Trophoblast cell (in vitro differentiated cells and primary cell): Measurements from ENCODE around the gene SHROOM4.

Experiments used
- DNase-seq, 2 donors: peaks; one replicate each; pipeline ENCODE4 v3.0.0-alpha.2; 2016
- H2AFZ ChIP-seq: 2 replicates; pipeline ENCODE4 v1.6.1; 2013; ENCODE audit warnings: low read length, moderate library complexity, mild to moderate bottlenecking; ENCODE audit not compliant: insufficient read depth, poor library complexity
- H2AK5ac ChIP-seq: 2 replicates; pipeline ENCODE4 v1.6.1; 2013; ENCODE audit warnings: mild to moderate bottlenecking, low read length
- H2BK120ac ChIP-seq: 2 replicates; pipeline ENCODE4 v1.6.1; 2013; ENCODE audit warnings: low read length, mild to moderate bottlenecking, moderate library complexity; ENCODE audit not compliant: insufficient read depth, poor library complexity
- H2BK12ac ChIP-seq: 2 replicates; pipeline ENCODE4 v1.6.1; 2013; ENCODE audit warnings: mild to moderate bottlenecking, low read length, moderate library complexity
- H2BK5ac ChIP-seq: 2 replicates; pipeline ENCODE4 v1.6.1; 2013; ENCODE audit warnings: low read length, low read depth, moderate library complexity, mild to moderate bottlenecking; ENCODE audit not compliant: poor library complexity
- H3K14ac ChIP-seq: 2 replicates; pipeline ENCODE4 v1.6.1; 2013; ENCODE audit warnings: mild to moderate bottlenecking, low read length
- H3K18ac ChIP-seq: 2 replicates; pipeline ENCODE4 v1.6.1; 2013; ENCODE audit warnings: mild to moderate bottlenecking, low read length
- H3K23ac ChIP-seq: 2 replicates; pipeline ENCODE4 v1.6.1; 2013; ENCODE audit warnings: low read length
- H3K27ac ChIP-seq: 2 replicates; pipeline ENCODE4 v1.5.1; 2013; ENCODE audit warnings: low read depth, mild to moderate bottlenecking, inconsistent platforms, low read length, moderate library complexity
- H3K27me3 ChIP-seq: 2 replicates; pipeline ENCODE4 v1.6.1; 2013; ENCODE audit warnings: inconsistent platforms, mild to moderate bottlenecking, low read length, moderate library complexity; ENCODE audit not compliant: insufficient read depth
- H3K36me3 ChIP-seq, 2 experiments: 1 replicate in 1 of 2; 2 replicates in 1 of 2; pipeline ENCODE4 v1.6.1; 2013; ENCODE audit warnings: low read length in 2 of 2, mild to moderate bottlenecking in 2 of 2, moderate library complexity in 1 of 2; ENCODE audit not compliant: insufficient read depth in 2 of 2, control insufficient read depth in 1 of 2
- H3K4ac ChIP-seq: 2 replicates; pipeline ENCODE4 v1.6.1; 2013; ENCODE audit warnings: low read depth, mild to moderate bottlenecking, low read length, moderate library complexity
- H3K4me1 ChIP-seq, 2 experiments: 1 replicate in 1 of 2; 2 replicates in 1 of 2; pipeline ENCODE4 v1.6.1; 2013; ENCODE audit warnings: low read length in 2 of 2, mild to moderate bottlenecking in 2 of 2, moderate library complexity in 1 of 2; ENCODE audit not compliant: insufficient read depth in 2 of 2, control insufficient read depth in 1 of 2
- H3K4me2 ChIP-seq: 2 replicates; pipeline ENCODE4 v1.6.1; 2013; ENCODE audit warnings: inconsistent platforms, mild to moderate bottlenecking, low read length, moderate library complexity
- H3K4me3 ChIP-seq: 2 replicates; pipeline ENCODE4 v1.5.1; 2013; ENCODE audit warnings: mild to moderate bottlenecking, low read depth, low read length, inconsistent platforms
- H3K79me1 ChIP-seq: one replicate; pipeline ENCODE4 v1.6.1; 2013; ENCODE audit warnings: low read length
- H3K79me2 ChIP-seq: 2 replicates; pipeline ENCODE4 v1.6.1; 2013; ENCODE audit warnings: low read length, mild to moderate bottlenecking; ENCODE audit not compliant: control insufficient read depth, insufficient read depth, poor library complexity
- H3K9ac ChIP-seq: 2 replicates; pipeline ENCODE4 v1.6.1; 2013; ENCODE audit warnings: mild to moderate bottlenecking, low read length
- H3K9me3 ChIP-seq: 2 replicates; pipeline ENCODE4 v1.6.1; 2013; ENCODE audit warnings: low read depth, mild to moderate bottlenecking, control low read depth, inconsistent platforms, low read length; ENCODE audit not compliant: insufficient read depth
- H4K12ac ChIP-seq: 2 replicates; pipeline ENCODE4 v1.6.1; 2013; ENCODE audit warnings: low read depth, mild to moderate bottlenecking, low read length, moderate library complexity
- H4K8ac ChIP-seq: 2 replicates; pipeline ENCODE4 v1.6.1; 2013; ENCODE audit warnings: low read depth, mild to moderate bottlenecking, low read length, moderate library complexity
- H4K91ac ChIP-seq: one replicate; pipeline ENCODE4 v1.6.1; 2013; ENCODE audit warnings: low read depth, mild to moderate bottlenecking, low read length, moderate library complexity
- WGBS: extraction: QIAGEN DNeasy Blood & Tissue Kit; methylation state at CpG from one replicate; pipeline ENCODE4 v1.1.7; 2013; ENCODE audit warnings: missing lambda C conversion rate; ENCODE audit not compliant: insufficient read length, insufficient coverage; ENCODE audit errors: extremely low coverage; 5-methylcytosine and 5-hydroxymethylcytosine counted together

The SHROOM4 gene

DNA sequence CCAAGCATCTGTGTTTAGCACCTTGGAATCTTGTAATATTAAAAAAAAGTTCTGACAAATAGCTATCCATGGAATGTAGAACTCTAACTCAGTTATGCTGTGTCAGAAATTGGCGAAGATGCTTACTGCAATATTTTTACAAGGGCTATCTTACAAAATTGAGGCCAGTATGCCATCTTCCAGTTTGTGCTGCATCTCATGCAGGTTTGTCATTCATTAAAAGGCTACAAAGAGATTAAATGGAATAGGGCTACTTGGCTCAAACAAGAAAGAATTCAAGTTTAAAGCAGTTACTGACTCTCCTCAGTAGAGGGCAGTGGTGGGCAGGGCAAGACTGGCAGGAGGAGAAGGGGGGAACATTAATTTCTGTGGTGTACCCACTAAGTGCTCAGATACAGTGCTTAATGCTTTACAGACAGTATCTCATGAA is 66.5 kb downstream of the SHROOM4 start:
- Histone ChIP-seq H3K23ac (no peak overlapping the region), H4K8ac (no peak overlapping the region), H3K4me3 (no peak overlapping the region), H3K9me3 (no peaks in the 10 kb centered on the region), H3K27me3 (no peaks in the 10 kb centered on the region), H4K12ac (no peak overlapping the region), H3K14ac (no peak overlapping the region), H2BK12ac (no peak overlapping the region), H3K36me3 (no peaks in the 10 kb centered on the region), H2BK5ac (no peak overlapping the region), H3K4ac (no peak overlapping the region), H3K9ac (no peak overlapping the region), H2AFZ (no peak overlapping the region), H2AK5ac (no peak overlapping the region), H2BK120ac (no peak overlapping the region), H3K4me1 (no peaks in the 10 kb centered on the region), H4K91ac (no peak overlapping the region), H3K4me2 (no peak overlapping the region), H3K27ac (no peak overlapping the region), H3K18ac (no peak overlapping the region), H3K79me2 (no peaks in the 10 kb centered on the region), H3K79me1 (no peaks in the 10 kb centered on the region)
- WGBS: no CpG with 5 or more reads among the region's 1 CpG
- DNase-seq: peak in 1 of 2 donors; percentile 38

DNA sequence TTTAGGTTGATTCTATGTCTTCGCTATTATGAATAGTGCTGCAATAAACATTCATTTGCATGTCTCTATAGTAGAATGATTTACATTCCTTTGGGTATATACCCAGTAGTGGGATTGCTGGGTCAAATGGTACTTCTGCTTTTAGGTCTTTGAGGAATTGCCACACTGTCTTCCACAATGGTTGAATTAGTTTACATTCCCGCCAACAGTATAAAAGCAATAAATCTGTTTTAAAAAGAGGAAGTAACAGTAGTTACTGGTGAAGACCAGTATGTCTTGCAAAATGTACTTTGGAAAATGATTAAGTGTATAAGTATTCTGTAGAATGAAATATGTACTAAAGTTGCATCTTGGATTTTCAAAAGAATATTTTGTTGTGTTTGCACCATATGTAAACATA is 77.3 kb downstream of the SHROOM4 start:
- H2BK120ac ChIP-seq: no peak overlapping the region
- no peaks in the 10 kb centered on the region for H3K79me1 ChIP-seq
- H3K27me3 ChIP-seq: no peaks in the 10 kb centered on the region
- no peak overlapping the region for H2BK12ac ChIP-seq
- H3K4me2 ChIP-seq: no peak overlapping the region
- no peak overlapping the region for H4K8ac ChIP-seq
- no peak overlapping the region for H2AK5ac ChIP-seq
- no peak overlapping the region for H3K27ac ChIP-seq
- H4K91ac ChIP-seq: no peak overlapping the region
- no peaks in the 10 kb centered on the region for H3K79me2 ChIP-seq
- no peaks in the 10 kb centered on the region for H3K4me1 ChIP-seq
- H3K36me3 ChIP-seq: no peaks in the 10 kb centered on the region
- no peak overlapping the region for H2BK5ac ChIP-seq
- no peaks in the 10 kb centered on the region for H3K9me3 ChIP-seq
- no peak overlapping the region for H4K12ac ChIP-seq
- H3K23ac ChIP-seq: no peak overlapping the region
- WGBS: no CpG with 5 or more reads among the region's 2 CpGs
- H3K18ac ChIP-seq: no peak overlapping the region
- H3K4me3 ChIP-seq: no peak overlapping the region
- no peak overlapping the region for H3K9ac ChIP-seq
- no peak overlapping the region for H2AFZ ChIP-seq
- no peak for DNase-seq
- H3K4ac ChIP-seq: no peak overlapping the region
- H3K14ac ChIP-seq: no peak overlapping the region

DNA sequence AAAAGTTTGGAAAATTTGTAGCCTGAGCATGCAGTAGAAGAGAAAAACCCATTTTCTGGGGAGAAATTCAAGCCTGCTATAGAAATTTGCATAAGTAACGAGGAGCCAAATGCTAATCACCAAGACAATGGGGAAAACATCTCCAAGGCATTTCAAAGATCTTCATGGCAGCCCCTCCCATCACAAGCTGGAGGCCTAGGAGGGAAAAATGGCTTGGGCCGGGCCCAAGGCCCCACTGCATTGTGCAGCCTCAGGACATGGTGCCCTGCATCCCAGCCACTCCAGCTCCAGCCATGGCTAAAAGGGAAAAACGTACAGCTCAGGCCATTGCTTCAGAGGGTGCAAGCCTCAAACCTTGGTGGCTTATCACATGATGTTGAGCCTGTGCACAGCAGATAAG is 87.7 kb downstream of the SHROOM4 start:
- Histone ChIP-seq H3K23ac (no peak overlapping the region), H3K9ac (no peak overlapping the region), H3K4ac (no peak overlapping the region), H2BK120ac (no peak overlapping the region), H2BK5ac (no peak overlapping the region), H3K27me3 (no peaks in the 10 kb centered on the region), H3K14ac (no peak overlapping the region), H3K4me2 (no peak overlapping the region), H3K18ac (no peak overlapping the region), H3K9me3 (no peaks in the 10 kb centered on the region), H2AK5ac (no peak overlapping the region), H3K79me2 (no peaks in the 10 kb centered on the region), H4K91ac (no peak overlapping the region), H3K27ac (no peak overlapping the region), H4K12ac (no peak overlapping the region), H2AFZ (no peak overlapping the region), H2BK12ac (no peak overlapping the region), H4K8ac (no peak overlapping the region), H3K4me1 (peaks cover 9 to 10% of the 10 kb centered on the region in 2 experiments), H3K36me3 (no peaks in the 10 kb centered on the region), H3K79me1 (peaks cover 4% of the 10 kb centered on the region), H3K4me3 (no peak overlapping the region)
- no CpG with 5 or more reads among the region's 3 CpGs for WGBS
- no peak for DNase-seq

DNA sequence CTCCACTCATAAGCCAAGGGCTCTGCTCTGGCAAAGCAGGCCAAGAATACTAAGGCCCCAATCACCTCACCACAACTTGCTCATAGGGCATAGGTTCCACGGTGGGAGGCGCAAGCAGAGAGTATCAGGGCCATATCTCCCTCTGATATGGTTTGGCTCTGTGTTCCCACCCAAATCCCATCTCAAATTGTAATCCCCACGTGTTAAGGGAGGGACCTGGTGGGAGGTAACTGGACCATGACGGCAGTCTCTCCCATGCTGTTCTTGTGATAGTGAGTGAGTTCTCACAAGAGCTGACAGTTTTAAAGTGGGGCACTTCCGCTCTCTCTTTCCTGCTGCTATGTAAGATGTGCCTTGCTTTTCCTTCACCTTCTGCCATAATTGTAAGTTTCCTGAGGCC is 88.7 kb downstream of the SHROOM4 start:
- DNase-seq: no peak
- H4K12ac ChIP-seq: no peak overlapping the region
- H4K8ac ChIP-seq: no peak overlapping the region
- H3K79me1 ChIP-seq: peaks cover 5% of the 10 kb centered on the region
- H3K27ac ChIP-seq: no peak overlapping the region
- H2BK12ac ChIP-seq: no peak overlapping the region
- H3K4ac ChIP-seq: no peak overlapping the region
- no CpG with 5 or more reads among the region's 5 CpGs for WGBS
- H3K9me3 ChIP-seq: no peaks in the 10 kb centered on the region
- H3K27me3 ChIP-seq: no peaks in the 10 kb centered on the region
- H2AK5ac ChIP-seq: no peak overlapping the region
- no peak overlapping the region for H3K23ac ChIP-seq
- no peak overlapping the region for H3K9ac ChIP-seq
- peaks cover 10 to 11% of the 10 kb centered on the region in 2 experiments for H3K4me1 ChIP-seq
- H3K79me2 ChIP-seq: no peaks in the 10 kb centered on the region
- H3K36me3 ChIP-seq: no peaks in the 10 kb centered on the region
- no peak overlapping the region for H3K4me3 ChIP-seq
- no peak overlapping the region for H2AFZ ChIP-seq
- H3K18ac ChIP-seq: no peak overlapping the region
- no peak overlapping the region for H3K14ac ChIP-seq
- no peak overlapping the region for H2BK5ac ChIP-seq
- no peak overlapping the region for H4K91ac ChIP-seq
- H2BK120ac ChIP-seq: no peak overlapping the region
- no peak overlapping the region for H3K4me2 ChIP-seq
